ENCODE measurements around the gene ZDHHC20.

ZDHHC20 gene

DNA sequence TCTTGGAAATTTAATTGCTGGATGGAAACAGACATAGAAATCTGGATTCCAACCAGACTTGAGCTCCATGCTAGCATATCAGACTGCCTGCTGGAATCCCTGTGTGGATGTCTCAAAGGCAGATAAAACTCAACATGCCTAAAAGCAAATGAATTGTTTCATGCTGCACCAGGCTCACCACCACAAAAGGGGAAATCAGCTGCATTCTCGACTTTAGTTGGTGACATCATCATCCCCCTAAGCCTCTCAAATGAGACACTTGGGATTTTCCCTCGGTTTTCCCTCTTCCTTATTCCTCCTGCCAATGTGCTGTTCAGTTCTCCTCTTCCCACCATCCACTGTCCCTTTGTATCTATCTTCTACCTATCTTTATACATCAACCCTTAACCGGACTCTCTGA is 134.3 kb downstream of the ZDHHC20 start:
- no peak for DNase-seq (ENCODE audit: low spot score)

DNA sequence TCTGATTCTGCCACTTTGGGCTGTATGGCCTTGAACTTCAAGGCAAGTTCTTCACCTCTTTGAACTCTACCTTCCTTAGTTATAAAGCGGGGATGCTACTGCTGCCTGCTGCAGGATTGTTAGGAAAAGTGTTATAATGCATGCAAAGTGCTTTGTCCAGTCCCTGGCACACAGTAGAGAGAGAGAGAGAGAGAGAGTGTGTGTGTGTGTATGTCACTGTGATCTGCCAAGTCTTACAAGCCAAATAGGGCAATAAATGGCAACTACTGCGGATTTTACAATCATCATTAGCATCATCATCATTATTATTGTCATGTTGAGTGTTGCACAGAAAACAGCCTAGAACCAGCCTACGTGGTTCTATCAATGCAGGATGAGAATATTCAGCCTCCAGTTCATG is 136.1 kb downstream of the ZDHHC20 start:
- DNase-seq (ENCODE audit: low spot score): no peak
